Mucosa of gallbladder (tissue), 1 donor: Measurements from ENCODE around the gene IKZF2. TPM values are rescaled to one million over a fixed set of nuclear protein-coding genes. Genes with fewer than 3 reads are reported as not detected.

ENCODE experiments used
- DNase-seq: peaks from one replicate; pipeline ENCODE4 v3.0.0-alpha.2; 2020; ENCODE audit warnings: low spot score
- total RNA-seq: library from RNA; stranded (reverse); gene quantifications from one replicate; pipeline ENCODE4 v1.2.1, GENCODE V29; 2021
- donor health status: DM: no; HTN: no; CAD: no.

Gene IKZF2
- total RNA-seq, 1 donor from 2014 or later, result 12.7 TPM

DNA sequence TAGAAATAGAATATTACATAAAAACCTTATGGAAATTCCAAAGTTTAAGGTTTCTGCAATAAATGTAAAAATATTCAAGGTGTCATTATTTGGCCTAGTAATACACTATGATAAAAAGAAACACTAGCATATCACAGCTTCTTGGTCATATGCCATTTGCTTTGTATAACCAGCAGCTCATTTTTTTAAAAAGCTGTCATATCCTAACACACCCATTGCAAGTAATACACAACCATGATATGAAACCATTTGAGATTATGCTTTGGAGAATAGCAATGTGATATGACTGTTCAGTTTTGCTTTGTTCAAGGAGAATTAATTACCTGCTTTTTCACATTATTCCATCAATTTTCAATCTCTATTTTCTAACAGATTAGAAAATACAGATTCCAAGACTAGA is 149.0 kb downstream of the IKZF2 start:
- no peak for DNase-seq

DNA sequence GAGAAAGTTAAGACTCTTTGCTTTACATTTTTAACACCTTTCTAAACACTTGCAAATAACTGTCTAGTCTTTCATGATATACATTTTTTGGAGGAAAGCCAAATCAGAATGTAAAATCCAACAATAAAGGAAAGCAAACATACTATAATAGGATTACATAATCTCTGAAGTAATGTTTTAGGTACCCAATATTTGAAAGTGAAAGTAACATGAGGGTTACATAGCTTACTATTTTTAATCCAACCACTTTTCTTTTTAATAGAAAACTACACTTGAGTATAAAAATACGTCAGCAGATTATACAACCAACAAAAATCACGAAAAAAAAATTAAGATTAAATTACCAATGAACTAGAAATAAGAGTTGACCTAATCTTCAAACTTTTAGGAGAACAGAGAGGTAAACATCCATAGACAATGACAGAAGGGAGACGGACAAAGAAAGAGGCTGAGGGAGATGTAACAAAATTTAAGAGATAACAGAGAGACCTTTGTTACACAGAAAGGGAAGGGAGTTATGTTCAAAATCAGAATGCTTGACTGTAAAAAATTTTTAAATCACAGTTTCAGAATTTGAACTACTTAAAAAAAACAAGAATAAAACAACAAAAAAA is 150.0 kb downstream of the IKZF2 start:
- DNase-seq, result no peak

DNA sequence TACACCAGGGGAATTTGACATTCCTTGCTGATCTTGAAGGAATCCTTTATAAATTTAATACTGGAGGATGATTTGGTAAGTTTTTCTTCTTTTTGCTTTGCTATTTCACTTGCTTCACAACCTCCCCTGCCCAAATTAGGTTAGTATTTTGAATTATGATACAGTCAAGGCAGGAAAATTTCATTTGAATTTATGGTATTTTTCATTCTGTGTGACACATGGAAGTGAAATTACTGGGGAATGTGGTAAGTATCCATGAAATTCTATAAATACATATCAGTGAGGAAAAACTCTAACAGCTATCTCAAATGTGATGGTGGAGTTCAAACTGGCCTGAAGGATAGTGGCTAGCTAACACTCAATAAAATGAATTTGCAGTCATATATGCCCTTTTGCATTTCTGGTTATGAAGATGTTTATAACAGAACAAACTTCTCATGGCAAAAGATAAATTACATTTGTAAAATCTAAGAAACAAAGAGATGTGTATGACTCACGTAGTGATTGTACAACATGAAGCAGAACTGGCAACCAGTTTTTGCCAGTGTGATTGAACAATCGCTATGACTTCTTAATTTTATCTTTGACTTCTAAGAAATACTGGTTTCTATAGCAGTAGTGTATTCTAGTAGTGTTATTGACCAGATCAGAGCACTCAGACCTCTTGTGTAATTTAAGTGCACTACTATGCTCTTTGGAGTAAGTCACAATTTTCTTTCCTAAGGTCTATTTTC is 152.6 kb downstream of the IKZF2 start:
- no peak for DNase-seq

DNA sequence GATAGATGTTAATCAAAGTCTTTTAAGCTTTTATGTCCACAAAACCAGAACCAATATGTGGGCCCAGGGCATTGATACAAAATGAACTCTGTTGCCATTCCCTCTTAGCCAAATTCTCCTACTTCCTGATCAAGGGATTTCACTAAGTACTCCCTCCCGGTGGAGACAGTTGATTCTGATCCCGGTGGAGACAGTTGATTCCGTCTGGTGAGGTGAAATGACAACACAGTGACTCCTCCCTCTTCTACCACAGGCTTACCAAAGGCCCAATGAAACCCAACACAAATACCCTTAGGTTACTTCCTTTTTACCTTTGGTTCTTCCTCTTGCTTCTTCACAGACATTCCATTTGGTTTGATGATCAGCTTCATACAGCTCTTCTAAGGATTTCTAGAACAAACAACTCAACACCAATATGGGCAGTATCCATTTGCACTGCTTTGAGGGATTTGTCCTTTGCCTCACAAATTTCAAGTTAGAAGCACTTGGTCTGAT is 153.8 kb downstream of the IKZF2 start:
- no peak for DNase-seq

GRCh38 chr2:212995920-212996319 is 155.5 kb downstream of the IKZF2 start:
- no peak for DNase-seq

DNA sequence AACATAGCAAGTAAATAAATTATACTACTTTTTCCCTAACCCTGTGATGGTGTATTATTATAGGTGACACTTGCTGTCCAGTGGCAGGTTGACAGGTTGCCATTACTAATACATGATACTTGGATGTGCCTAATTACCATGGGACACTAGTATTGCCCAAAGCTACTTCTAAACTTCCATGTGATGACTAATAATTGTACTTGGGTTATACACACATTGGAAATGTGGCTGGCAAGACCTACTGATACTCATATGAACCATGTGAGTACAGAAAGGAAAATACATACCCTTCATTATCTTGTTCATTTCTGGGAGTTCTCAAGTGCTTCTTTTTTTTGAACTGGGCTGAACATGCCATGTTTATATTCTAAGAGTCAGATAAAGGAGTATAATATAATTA is 156.4 kb downstream of the IKZF2 start:
- no peak for DNase-seq

DNA sequence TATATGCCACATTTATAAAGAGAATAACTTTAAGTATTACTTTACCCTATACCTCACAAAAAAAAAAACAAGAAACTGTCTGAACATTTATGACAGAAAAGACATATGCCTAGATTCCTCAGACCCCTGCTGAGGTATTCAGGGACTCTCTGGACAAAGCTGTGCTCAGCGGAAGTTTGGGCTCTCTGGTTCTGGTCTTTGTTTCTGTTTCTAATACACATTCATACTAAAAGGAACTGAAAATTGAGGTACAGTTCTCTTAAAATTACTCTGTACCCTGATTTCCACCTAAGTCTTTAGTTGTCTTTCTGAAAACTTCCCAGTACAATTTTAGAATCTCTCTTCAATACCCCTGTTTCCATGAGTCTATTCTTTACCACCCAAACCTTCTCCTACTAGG is 160.3 kb downstream of the IKZF2 start:
- no peak for DNase-seq

GRCh38 chr2:212990697-212991096 is 160.7 kb downstream of the IKZF2 start:
- DNase-seq, result no peak

DNA sequence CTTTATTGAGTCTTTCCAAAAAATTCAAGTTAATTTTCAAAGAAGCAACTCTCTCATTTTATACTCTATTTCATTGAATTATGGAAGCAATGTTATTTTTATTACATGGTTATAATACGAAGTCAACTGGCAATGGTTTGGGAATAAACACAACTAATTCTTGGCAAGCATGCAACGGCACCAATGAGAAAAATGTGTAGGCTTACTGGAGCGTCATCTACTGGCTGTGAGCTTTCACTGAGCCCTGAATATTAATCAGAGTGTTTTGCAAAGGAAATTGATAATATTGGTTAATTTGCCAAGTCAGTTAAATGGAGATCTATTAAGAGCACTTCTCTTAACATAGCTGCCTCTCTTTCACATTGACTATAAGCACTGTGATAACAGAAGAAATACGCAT is 163.9 kb downstream of the IKZF2 start:
- no peak for DNase-seq

DNA sequence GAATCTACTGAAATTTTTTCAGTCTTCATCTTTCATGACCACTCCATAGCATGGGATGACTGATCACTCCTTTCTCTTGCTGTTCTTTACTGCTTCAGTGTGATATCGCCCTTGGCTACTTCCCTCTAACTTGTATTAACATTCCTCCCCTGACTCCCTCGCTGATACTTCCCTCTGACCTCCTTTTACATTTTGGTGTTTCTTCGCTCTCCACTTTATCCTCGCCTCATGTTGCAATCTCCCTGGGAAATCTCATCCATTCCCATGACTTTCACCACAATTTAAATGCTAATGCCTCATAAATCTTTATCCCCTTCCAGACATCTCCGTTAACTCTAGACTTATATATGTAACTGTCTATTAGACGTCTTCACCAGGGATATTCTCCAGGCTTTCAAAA is 167.3 kb downstream of the IKZF2 start:
- no peak for DNase-seq

DNA sequence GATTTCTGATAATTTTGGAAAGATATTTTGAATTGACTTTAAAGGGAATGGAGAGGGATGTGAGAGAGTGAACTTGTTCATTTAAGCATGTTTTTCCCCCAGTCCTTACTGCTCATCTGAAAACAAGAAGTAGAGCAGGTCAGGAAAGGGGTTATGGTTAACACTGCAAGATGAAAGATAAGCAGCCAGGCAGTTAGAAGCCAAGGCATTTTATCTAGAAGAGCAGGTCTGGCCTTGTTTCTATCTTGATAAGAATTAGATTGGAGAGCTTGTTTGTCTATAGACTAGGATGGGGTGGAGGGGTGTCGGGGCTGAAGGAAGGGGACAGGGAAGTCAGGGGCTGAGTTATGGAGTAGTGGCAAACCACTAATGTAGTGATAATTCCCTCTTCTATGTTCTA is 171.6 kb downstream of the IKZF2 start:
- DNase-seq, result no peak

GRCh38 chr2:212979046-212979612 is 172.3 kb downstream of the IKZF2 start:
- DNase-seq, result no peak

DNA sequence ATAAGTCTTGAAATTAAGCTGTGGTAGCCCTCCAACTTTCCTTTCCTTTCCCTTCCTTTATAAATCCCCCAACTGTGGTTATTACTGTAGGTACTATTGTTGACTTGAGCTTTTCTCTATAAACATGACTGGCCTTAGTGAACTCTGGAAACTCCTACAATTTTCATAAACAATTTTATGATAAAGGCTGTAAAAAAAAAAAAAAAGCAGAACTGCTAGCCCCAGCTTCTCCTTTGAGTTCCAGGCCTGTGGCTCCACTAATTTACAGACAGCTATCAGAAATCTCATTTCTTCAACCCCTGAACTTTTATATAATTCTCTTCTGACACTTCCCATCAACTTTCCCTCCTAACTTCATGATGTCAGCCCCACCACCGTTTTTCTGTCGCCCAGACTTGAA is 174.3 kb downstream of the IKZF2 start:
- no peak for DNase-seq

DNA sequence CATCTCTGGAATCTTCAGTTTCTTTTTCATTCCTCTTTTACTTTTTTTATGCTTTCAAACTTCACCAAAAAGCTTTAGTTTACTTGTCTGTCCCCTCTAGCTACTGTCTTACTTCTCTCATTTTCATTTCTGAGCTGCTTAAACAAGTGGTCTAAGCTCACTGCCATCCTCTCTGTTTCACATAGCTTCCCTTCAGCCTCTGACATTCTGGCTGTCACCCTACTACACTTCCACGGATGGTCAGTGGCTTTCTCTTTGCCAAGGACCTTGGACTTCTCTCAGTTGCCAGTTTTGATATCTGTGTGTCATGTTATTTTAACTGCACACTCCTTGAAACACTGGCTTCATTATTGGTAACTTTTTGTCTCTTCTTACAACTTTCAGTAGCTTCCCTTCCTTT is 176.1 kb downstream of the IKZF2 start:
- no peak for DNase-seq

DNA sequence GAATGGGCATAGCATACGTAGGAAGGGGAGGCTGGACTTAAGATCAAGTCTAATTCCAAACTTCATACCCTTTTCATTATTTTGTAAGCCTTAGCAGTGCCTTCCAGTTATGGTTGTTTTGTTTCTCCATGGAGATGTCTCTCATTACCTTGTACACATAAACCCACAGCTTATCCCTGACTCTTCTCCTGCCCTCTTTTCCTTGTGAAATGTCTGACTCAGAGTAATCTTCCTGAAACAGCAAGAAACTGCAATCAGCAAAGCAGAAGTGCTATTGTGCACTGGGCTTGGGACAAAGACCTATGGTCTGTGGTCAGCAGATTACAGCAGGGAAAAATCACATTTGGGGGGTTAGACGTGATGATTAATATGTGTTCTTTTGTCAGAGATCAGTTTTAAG is 176.7 kb downstream of the IKZF2 start:
- no peak for DNase-seq

- DNase-seq, result no peak
Observed at GRCh38 chr2:212973347-212973746, 178.1 kb downstream of the IKZF2 start.

- no peak for DNase-seq
Observed at GRCh38 chr2:212970132-212970531, 181.3 kb downstream of the IKZF2 start.

DNA sequence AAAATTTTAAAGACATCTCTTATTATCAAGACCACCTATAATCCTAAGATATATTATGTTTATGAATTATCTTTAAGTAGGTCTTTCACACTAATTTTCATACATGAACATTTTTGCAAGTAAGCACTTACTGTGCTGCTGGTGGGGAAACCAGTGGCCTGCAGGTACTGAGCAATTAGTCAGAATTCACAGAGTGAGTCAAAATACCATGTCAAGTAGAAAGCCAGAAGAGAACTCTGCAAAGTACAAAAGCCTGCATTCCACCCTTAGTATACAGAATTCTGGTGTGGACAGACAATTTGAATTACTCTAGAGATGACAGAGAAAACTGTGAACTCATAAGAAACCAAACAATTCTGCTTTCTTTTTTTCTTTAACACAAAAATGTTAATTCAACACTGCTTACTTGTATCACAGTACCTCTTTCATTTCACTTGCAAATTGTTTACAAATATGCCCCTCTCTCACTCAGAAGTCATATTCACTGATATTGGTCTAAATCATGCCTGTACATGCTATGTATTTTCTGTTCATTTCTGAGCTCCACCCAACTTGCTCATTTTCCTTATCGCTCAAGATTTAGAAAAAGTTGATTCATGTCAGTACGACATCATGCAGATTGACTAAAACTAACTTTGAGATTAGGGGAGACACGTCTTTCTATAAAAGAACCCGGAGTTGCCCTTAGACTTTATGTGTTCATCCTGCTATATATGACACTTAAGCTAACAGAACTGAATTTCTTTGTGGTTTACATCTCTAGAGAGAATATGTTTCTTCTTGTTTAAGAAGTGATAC is 182.9 kb downstream of the IKZF2 start:
- no peak for DNase-seq

GRCh38 chr2:212966884-212967283 is 184.5 kb downstream of the IKZF2 start:
- no peak for DNase-seq

GRCh38 chr2:212962691-212963090 is 188.7 kb downstream of the IKZF2 start:
- DNase-seq, result no peak

- DNase-seq, result no peak
Observed at GRCh38 chr2:212961255-212961654, 190.2 kb downstream of the IKZF2 start.

GRCh38 chr2:212960336-212960735 is 191.1 kb downstream of the IKZF2 start:
- no peak for DNase-seq
